GM21717 (cell line): ENCODE measurements around the gene KHK.

Experiments
- ATAC-seq: cut with Tn5 transposase; IDR thresholded peaks from one replicate; pipeline ENCODE4 v1.9.1; 2021; ENCODE audit warnings: mild to moderate bottlenecking, moderate library complexity; ENCODE audit not compliant: unreplicated experiment

Gene KHK

GRCh38 chr2:27086724-27087593 is at the start of gene KHK:
TSS of gene KHK (plus strand) at chr2:27086772. CDS start at chr2:27087260, 488 bp downstream.
- ATAC-seq = peak; percentile 28

DNA sequence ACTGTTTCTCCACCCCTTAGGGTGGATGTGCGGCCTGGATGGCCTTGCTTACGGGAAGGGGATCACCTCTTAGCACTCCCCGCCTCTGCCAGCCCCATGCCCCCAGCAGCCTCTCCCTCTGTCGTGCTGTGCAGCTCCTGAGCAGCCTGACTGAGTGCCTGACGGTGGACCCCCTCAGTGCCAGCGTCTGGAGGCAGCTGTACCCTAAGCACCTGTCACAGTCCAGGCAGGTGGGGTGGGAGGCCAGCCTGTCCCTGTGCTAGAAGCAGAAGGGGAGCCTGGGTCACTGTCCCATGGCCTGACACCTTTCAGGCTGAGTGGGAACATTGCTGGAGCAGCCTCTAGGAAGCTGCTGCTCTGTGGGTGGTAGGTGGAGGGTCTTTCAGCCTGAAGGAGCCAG is 48.6 kb upstream of the KHK start:
- no peak for ATAC-seq

DNA sequence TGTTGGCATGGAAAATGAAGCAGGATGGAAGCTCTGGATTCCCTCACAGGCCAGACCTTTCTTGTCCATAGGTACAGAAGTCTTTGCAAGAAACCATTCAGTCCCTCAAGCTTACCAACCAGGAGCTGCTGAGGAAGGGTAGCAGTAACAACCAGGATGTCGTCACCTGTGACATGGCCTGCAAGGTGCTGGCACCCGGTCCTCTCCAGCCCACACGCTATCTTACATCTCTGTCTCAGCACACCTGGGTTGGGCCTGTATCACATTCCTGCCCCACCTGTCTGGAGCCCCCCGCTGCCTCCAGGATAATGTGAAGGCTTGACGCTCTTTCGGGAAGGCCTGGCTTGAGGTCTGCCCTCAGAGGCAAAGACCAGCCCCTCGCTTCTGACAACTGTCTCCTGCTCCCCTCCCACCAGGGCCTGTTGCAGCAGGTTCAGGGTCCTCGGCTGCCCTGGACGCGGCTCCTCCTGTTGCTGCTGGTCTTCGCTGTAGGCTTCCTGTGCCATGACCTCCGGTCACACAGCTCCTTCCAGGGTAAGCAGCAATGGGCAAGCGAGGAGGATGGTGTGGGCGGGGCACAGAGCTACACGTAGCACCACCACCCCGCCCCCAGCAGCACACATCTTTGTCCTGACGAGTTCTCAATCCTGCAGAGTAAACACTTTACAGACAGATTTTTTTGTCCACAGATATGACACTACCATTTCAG is 47.8 kb upstream of the KHK start:
- no peak for ATAC-seq

- ATAC-seq = no peak
Measured at GRCh38 chr2:27039426-27039825, 47.1 kb upstream of the KHK start.

DNA sequence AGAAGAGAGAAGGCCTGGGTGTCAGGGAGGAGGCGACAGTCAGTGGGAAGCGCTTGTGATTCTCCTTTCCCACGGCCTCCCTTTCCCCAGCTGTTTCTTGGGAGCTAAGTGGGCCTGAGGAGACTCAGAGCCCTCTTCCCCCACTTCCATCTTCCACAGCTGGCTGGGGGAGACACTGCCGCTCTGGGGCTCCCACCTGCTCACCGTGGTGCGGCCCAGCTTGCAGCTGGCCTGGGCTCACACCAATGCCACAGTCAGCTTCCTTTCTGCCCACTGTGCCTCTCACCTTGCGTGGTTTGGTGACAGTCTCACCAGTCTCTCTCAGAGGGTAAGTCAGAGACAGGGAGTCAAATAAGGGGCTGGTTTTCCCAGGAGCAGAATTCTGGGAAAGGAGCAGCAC is 46.7 kb upstream of the KHK start:
- ATAC-seq = no peak

- no peak for ATAC-seq
Measured at GRCh38 chr2:27040282-27040681, 46.3 kb upstream of the KHK start.

GRCh38 chr2:27041752-27042151 is 44.8 kb upstream of the KHK start:
- no peak for ATAC-seq

DNA sequence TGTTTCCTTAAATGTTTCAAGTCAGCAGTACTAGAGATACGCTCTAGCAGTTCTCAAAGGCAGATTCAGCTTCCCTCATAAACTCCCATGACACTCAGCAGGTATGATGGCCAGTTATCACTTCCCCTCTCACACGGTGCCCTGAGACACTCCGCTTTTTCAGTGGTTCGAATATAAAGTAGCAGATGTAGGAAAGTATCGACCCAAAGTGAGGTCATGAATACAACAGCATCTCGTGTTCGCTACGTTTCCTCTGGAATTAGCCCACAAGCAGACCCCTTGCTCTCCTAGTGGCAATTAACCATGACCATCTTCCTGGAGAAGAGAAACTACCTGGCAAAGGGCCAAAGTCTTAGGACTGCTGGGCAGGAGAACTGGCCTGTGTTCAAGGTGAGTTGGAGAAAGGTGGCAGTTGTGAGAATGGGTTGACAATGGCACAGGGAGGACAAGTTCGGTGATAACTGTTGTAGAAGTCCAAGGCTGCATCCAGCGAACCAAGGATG is 44.4 kb upstream of the KHK start:
- no peak for ATAC-seq

DNA sequence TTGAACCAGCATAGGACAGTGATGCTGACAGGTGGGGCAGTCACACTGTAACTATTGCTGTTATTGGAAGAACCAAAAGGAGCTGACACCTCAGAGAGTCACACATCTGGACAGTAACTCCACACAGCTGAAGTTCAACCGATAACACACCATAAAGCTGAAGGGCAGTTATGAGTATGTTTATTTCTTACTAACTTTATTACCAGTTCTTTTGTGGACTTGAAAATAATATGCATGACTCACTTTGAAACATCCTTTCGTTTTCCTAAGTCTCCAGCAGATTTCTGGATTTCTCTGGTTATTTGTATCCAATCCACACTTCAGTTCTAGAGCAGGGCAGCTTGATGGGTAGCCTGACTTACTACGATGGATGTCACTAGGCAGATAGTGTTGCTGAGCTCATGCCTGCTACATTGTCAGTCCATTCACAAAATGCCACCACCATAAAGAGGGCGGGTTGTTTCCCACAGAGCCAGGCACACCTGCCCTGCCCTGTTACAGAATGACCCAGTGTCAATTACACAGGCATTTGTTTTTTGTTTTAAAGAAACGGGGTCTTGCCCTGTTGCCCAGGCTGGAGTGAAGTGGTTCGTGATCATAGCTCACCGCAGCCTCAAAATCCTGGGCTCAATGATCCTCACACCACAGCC is 43.5 kb upstream of the KHK start:
- ATAC-seq = no peak

- ATAC-seq = peak; percentile 13
Measured at GRCh38 chr2:27049422-27050280, 36.9 kb upstream of the KHK start.

DNA sequence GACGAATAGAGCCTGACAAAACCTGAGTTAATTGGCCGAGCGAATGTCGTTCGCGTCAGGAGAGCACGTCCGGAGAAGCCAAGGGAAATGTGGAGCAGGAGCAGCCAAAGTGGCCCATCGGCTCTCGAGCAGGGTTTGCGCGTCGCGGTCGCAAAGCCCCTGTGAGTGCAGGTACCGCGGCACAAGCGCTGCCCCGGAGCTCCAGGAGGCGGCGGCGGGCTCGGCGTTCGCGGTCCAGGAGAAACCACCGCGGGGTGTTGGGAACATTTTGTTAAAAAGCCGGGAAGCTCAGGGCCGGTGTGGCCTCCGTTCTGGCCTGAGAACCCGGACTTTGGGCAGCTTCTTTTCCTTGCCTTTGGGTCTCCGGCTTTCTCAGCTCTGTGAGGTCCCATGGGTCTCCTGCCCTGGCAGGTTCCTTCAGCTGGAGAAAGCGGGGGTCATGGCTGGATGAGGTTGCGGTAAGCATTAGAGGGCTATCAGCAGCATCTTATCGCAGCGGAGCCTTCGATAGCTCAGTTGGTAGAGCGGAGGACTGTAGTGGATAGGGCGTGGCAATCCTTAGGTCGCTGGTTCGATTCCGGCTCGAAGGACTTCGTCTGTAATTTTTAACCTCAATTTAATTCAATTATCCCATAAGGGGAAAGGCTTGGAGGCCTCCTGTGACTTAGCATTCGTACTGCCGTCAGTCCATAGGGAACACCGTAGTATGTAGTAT is 36.1 kb upstream of the KHK start:
- ATAC-seq = peak; percentile 61

- peak; percentile 58 for ATAC-seq
Measured at GRCh38 chr2:27050996-27051901, 35.3 kb upstream of the KHK start, which contains the start of gene AGBL5. TSS of gene AGBL5 (plus strand) at chr2:27051668. CDS start at chr2:27052959, 1,291 bp downstream.

GRCh38 chr2:27051902-27052645 is 34.5 kb upstream of the KHK start:
- ATAC-seq = no peak

- no peak for ATAC-seq
Measured at GRCh38 chr2:27053321-27053720, 33.3 kb upstream of the KHK start.

GRCh38 chr2:27053776-27054175 is 32.8 kb upstream of the KHK start:
- ATAC-seq = no peak

GRCh38 chr2:27054721-27055120 is 31.9 kb upstream of the KHK start:
- no peak for ATAC-seq

DNA sequence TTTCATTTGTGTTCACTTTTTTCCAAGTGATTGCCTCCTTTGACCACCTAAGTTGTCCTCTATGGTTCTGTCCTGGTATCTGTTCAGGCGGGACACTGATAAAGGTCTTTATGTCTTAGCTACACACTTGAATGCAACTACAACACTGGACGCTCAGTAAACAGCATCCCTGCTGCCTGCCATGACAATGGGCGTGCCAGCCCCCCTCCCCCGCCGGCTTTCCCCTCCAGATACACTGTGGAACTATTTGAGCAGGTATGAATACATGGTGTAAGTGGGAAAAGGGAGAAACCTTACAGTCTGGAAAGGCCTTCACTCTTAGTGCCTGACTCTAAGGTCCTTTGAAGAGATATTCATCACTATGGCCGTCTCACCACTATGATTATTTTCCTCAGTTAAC is 29.4 kb upstream of the KHK start:
- ATAC-seq = no peak

DNA sequence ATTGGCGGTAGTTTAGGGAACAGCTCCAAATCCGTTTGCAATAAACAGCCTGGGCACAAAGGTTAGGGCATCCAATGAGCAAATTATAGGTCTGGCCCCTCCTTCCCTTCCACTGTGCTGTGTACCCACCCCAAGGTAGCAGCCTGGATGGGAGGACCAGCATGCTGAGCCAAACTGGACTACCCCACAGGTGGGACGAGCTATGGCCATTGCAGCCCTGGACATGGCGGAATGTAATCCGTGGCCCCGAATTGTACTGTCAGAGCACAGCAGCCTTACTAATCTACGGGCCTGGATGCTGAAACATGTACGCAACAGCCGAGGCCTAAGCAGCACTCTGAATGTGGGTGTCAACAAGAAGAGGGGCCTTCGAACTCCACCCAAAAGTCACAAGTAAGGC is 28.4 kb upstream of the KHK start:
- no peak for ATAC-seq
